Natural killer cell (primary cell): Measurements from ENCODE around the gene PALLD. TPM values are rescaled to one million over a fixed set of nuclear protein-coding genes. Genes with fewer than 3 reads are reported as not detected.
"Not testable (repeated sequence)": the region's sequence is repeated elsewhere in the genome, so short reads cannot be mapped to it uniquely, and the experiment has no call there.

Source experiments
- ATAC-seq, 3 donors: fragments of 150-1000 bp in 2 of 3; fragments of 200-7000 bp in 1 of 3; cut with Tn5 transposase; 1 replicate in 1 of 3; 2 replicates in 2 of 3; pipeline ENCODE4 v1.10.0; 2021; ENCODE audit warnings: mild to moderate bottlenecking in 2 of 3, moderate library complexity in 2 of 3
- DNase-seq, 2 donors: peaks; one replicate each; pipeline versions ENCODE4 v3.0.0 to v3.0.0-alpha.2; 2013 to 2021; ENCODE audit warnings: mixed read lengths in 1 of 2
- H3K27ac ChIP-seq: one replicate; pipeline ENCODE4 v1.5.1; 2013; ENCODE audit warnings: mild to moderate bottlenecking, low read length
- H3K27me3 ChIP-seq: one replicate; pipeline ENCODE4 v1.6.1; 2013; ENCODE audit warnings: low read length; ENCODE audit not compliant: control insufficient read depth, insufficient read depth
- H3K36me3 ChIP-seq: one replicate; pipeline ENCODE4 v1.6.1; 2013; ENCODE audit warnings: low read length; ENCODE audit not compliant: control insufficient read depth, insufficient read depth
- H3K4me1 ChIP-seq: one replicate; pipeline ENCODE4 v1.6.1; 2013; ENCODE audit warnings: low read length; ENCODE audit not compliant: control insufficient read depth, insufficient read depth
- H3K4me3 ChIP-seq: one replicate; pipeline ENCODE4 v1.5.1; 2013; ENCODE audit warnings: low read length
- H3K9me3 ChIP-seq: one replicate; pipeline ENCODE4 v1.6.1; 2013; ENCODE audit warnings: low read length; ENCODE audit not compliant: control insufficient read depth, insufficient read depth
- H3K27ac Mint-ChIP-seq, 2 donors: one replicate each; pipeline ENCODE4 v1.8.0; 2022; ENCODE audit warnings: mild to moderate bottlenecking in 2 of 2, mixed read lengths in 2 of 2, moderate library complexity in 1 of 2
- H3K27me3 Mint-ChIP-seq, 2 donors: one replicate each; pipeline ENCODE4 v1.8.0; 2022; ENCODE audit warnings: low read depth in 2 of 2, mixed read lengths in 2 of 2
- H3K36me3 Mint-ChIP-seq: one replicate; pipeline ENCODE4 v1.8.0; 2022; ENCODE audit warnings: mixed read lengths
- H3K4me1 Mint-ChIP-seq, 2 donors: one replicate each; pipeline ENCODE4 v1.8.0; 2022; ENCODE audit warnings: mixed read lengths in 2 of 2
- H3K4me3 Mint-ChIP-seq: one replicate; pipeline ENCODE4 v1.8.0; 2022; ENCODE audit warnings: mild to moderate bottlenecking, moderate library complexity, mixed read lengths
- H3K9me3 Mint-ChIP-seq, 2 donors: one replicate each; pipeline ENCODE4 v1.8.0; 2022; ENCODE audit warnings: mixed read lengths in 2 of 2
- CTCF ChIP-seq: fragments of 200-600 bp; IDR thresholded peaks from one replicate; pipeline ENCODE4 v1.8.0; 2022; ENCODE audit warnings: antibody characterized with exemption
- WGBS: methylation state at CpG from one replicate; pipeline ENCODE4 v1.1.7; 2013; ENCODE audit warnings: missing lambda C conversion rate; ENCODE audit not compliant: insufficient coverage; 5-methylcytosine and 5-hydroxymethylcytosine counted together
- intact Hi-C: fragments of 100-400 bp; cut with micrococcal nuclease; formaldehyde crosslinking; loops from one replicate; pipeline ENCODE4 v1.14.2; 2022
- total RNA-seq, 4 donors: library from RNA; stranded (reverse); fragments of 120-200 nt in 1 of 4; gene quantifications; one replicate each; pipeline versions ENCODE4 v1.2.3 to v1.2.4, GENCODE V29; 2013 to 2022

Gene PALLD
- total RNA-seq, 3 donors from 2014 or later (not counting 1 experiment from before 2014, with no cell fraction given) = 15.1 to 25.4 (median 22.8) TPM

DNA sequence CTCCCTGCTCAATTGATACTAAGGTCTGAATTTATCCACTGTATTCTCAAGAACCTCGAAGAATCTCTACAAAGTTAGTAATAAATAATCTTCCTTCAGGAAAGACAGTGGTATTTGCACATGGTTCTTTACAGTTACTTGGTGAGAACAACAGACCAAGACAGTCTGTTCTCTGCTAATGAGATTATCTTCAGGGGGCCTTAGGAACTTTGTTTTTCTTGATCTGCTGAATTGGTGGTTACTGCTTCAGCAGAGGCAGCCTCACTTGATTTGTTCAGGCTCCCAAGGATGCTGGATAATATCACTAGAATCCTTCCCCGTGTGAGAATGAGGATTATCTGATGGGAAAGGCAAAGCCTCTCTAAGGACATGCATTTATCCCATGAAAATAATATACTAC lies 448.4 kb downstream of the PALLD start:
- H3K36me3 ChIP-seq = no peaks in the 10 kb centered on the region
- H3K27me3 ChIP-seq = no peaks in the 10 kb centered on the region
- Mint-ChIP-seq H3K4me1 (no peaks in the 10 kb centered on the region), H3K27ac (no peak overlapping the region), H3K27me3 (peaks cover 0 to 3% of the 10 kb centered on the region in 2 donors), H3K9me3 (peaks cover 0 to 3% of the 10 kb centered on the region in 2 donors), H3K4me3 (no peak overlapping the region), H3K36me3 (no peaks in the 10 kb centered on the region)
- 80% methylated on average over 1 of the region's 2 CpGs for WGBS
- DNase-seq (no peak), ATAC-seq (no peak)
- H3K9me3 ChIP-seq = no peaks in the 10 kb centered on the region
- no peaks in the 10 kb centered on the region for H3K4me1 ChIP-seq
- no peak overlapping the region for H3K4me3 ChIP-seq
- intact Hi-C loops = no loop called here
- no peak overlapping the region for H3K27ac ChIP-seq
- no peak for TF ChIP-seq CTCF

GRCh38 chr4:168952821-168953246 lies 456.0 kb downstream of the PALLD start:
- intact Hi-C loops, H3K4me3 Mint-ChIP-seq, H3K27me3 Mint-ChIP-seq, H3K27me3 ChIP-seq, H3K4me1 ChIP-seq, DNase-seq, H3K36me3 ChIP-seq, H3K27ac Mint-ChIP-seq, H3K9me3 ChIP-seq, H3K9me3 Mint-ChIP-seq, H3K27ac ChIP-seq, ATAC-seq, H3K4me1 Mint-ChIP-seq, H3K4me3 ChIP-seq, H3K36me3 Mint-ChIP-seq: not testable (repeated sequence)
- 91% methylated on average over 3 of the region's 3 CpGs for whole genome bisulfite sequencing

- DNase-seq = no peak
- no peaks in the 10 kb centered on the region for H3K4me1 Mint-ChIP-seq
- Histone ChIP-seq H3K4me1 (no peaks in the 10 kb centered on the region), H3K27ac (no peak overlapping the region), H3K9me3 (no peaks in the 10 kb centered on the region), H3K27me3 (no peaks in the 10 kb centered on the region), H3K36me3 (no peaks in the 10 kb centered on the region), H3K4me3 (no peak overlapping the region)
- H3K9me3 Mint-ChIP-seq = no peaks in the 10 kb centered on the region
- 100% methylated on average over 1 of the region's 2 CpGs for WGBS
- no peak overlapping the region for H3K27ac Mint-ChIP-seq
- TF ChIP-seq CTCF = no peak
- intact Hi-C loops = no loop called here
- no peaks in the 10 kb centered on the region for H3K36me3 Mint-ChIP-seq
- H3K27me3 Mint-ChIP-seq = no peaks in the 10 kb centered on the region
- no peak for ATAC-seq
- no peak overlapping the region for H3K4me3 Mint-ChIP-seq
Measured at GRCh38 chr4:168955674-168956073, 458.8 kb downstream of the PALLD start.

- H3K4me3 ChIP-seq = no peak overlapping the region
- Mint-ChIP-seq H3K4me3 (no peak overlapping the region), H3K9me3 (peaks cover 2 to 3% of the 10 kb centered on the region in 2 donors), H3K36me3 (peaks cover 9% of the 10 kb centered on the region), H3K27ac (no peak overlapping the region), H3K4me1 (no peaks in the 10 kb centered on the region), H3K27me3 (no peaks in the 10 kb centered on the region)
- ATAC-seq (no peak), DNase-seq (no peak)
- H3K27me3 ChIP-seq = no peaks in the 10 kb centered on the region
- no peaks in the 10 kb centered on the region for H3K4me1 ChIP-seq
- no peaks in the 10 kb centered on the region for H3K36me3 ChIP-seq
- no peak for TF ChIP-seq CTCF
- no peaks in the 10 kb centered on the region for H3K9me3 ChIP-seq
- 97% methylated on average over 5 of the region's 5 CpGs for WGBS
- intact Hi-C loops = no loop called here
- H3K27ac ChIP-seq = no peak overlapping the region
Measured at GRCh38 chr4:168960716-168961115, 463.9 kb downstream of the PALLD start.
